ENCODE measurements around the gene TRA2B.

Gene TRA2B

GRCh38 chr3:185866995-185867394 is 70.8 kb downstream of the TRA2B start:
- no peak for DNase-seq

- DNase-seq: no peak
Observed at GRCh38 chr3:185866555-185866954, 71.3 kb downstream of the TRA2B start.

All from bone marrow (tissue), 2 donors.